GM23338 (cell line): ENCODE results near the gene ST8SIA4. TPM values are rescaled to one million over a fixed set of nuclear protein-coding genes. Genes with fewer than 3 reads are reported as not detected.

Experiments
- ATAC-seq: fragments of 200-7000 bp; cut with Tn5 transposase; 3 replicates; pipeline ENCODE4 v1.9.1; 2020
- DNase-seq: peaks from one replicate; pipeline ENCODE4 v3.0.0-alpha.2; 2015; ENCODE audit warnings: low spot score
- H2AFZ ChIP-seq: fragments of 200-600 bp; sonication (generic); 2 replicates; pipeline ENCODE4 v1.8.0; 2016; ENCODE audit warnings: antibody characterized with exemption, mild to moderate bottlenecking, moderate library complexity
- H3F3A ChIP-seq: fragments of 200-600 bp; sonication (generic); replicated peaks from 2 replicates; pipeline ENCODE4 v1.8.0; 2017; ENCODE audit warnings: antibody characterized with exemption, mixed run types, low read depth
- H3K27ac ChIP-seq: fragments of 200-600 bp; sonication (generic); 2 replicates; pipeline ENCODE4 v1.6.1; 2016; ENCODE audit warnings: low read depth
- H3K27me3 ChIP-seq: fragments of 200-600 bp; sonication (generic); 2 replicates; pipeline ENCODE4 v1.8.0; 2016; ENCODE audit warnings: mild to moderate bottlenecking, mixed run types, moderate library complexity; ENCODE audit not compliant: insufficient read depth
- H3K36me3 ChIP-seq: fragments of 200-600 bp; sonication (generic); 2 replicates; pipeline ENCODE4 v1.8.0; 2016; ENCODE audit warnings: mild to moderate bottlenecking; ENCODE audit not compliant: insufficient read depth
- H3K4me1 ChIP-seq: fragments of 200-600 bp; sonication (generic); 2 replicates; pipeline ENCODE4 v1.8.0; 2016; ENCODE audit warnings: mild to moderate bottlenecking, moderate library complexity; ENCODE audit not compliant: insufficient read depth
- H3K4me2 ChIP-seq: fragments of 200-600 bp; sonication (generic); 2 replicates; pipeline ENCODE4 v1.7.1; 2017; ENCODE audit warnings: mixed run types
- H3K4me3 ChIP-seq: fragments of 200-600 bp; sonication (generic); 2 replicates; pipeline ENCODE4 v1.6.1; 2016; ENCODE audit warnings: mixed run types
- H3K79me2 ChIP-seq: fragments of 200-600 bp; sonication (generic); replicated peaks from 2 replicates; pipeline ENCODE4 v1.8.0; 2017; ENCODE audit warnings: mild to moderate bottlenecking; ENCODE audit not compliant: insufficient read depth
- H3K9me2 ChIP-seq: fragments of 200-600 bp; sonication (generic); 2 replicates; pipeline ENCODE4 v1.8.0; 2017; ENCODE audit not compliant: insufficient read depth
- H4K20me1 ChIP-seq: fragments of 200-600 bp; sonication (generic); replicated peaks from 2 replicates; pipeline ENCODE4 v1.8.0; 2017; ENCODE audit warnings: mild to moderate bottlenecking; ENCODE audit not compliant: insufficient read depth
- H3K27ac Mint-ChIP-seq: 2 replicates; pipeline ENCODE4 v1.8.0; 2020; ENCODE audit warnings: inconsistent platforms, mild to moderate bottlenecking, moderate library complexity, mixed read lengths
- H3K27me3 Mint-ChIP-seq: 3 replicates; pipeline ENCODE4 v1.8.0; 2022; ENCODE audit warnings: low read depth, mild to moderate bottlenecking, moderate library complexity, mixed read lengths, inconsistent platforms; ENCODE audit not compliant: insufficient read depth, poor library complexity
- H3K36me3 Mint-ChIP-seq: 3 replicates; pipeline ENCODE4 v1.8.0; 2021; ENCODE audit warnings: low read depth, mild to moderate bottlenecking, inconsistent platforms, moderate library complexity, mixed read lengths
- H3K4me1 Mint-ChIP-seq: 3 replicates; pipeline ENCODE4 v1.8.0; 2020; ENCODE audit warnings: mild to moderate bottlenecking, inconsistent platforms, mixed read lengths
- H3K4me3 Mint-ChIP-seq: 3 replicates; pipeline ENCODE4 v1.8.0; 2021; ENCODE audit warnings: moderate library complexity, mild to moderate bottlenecking, inconsistent platforms, mixed read lengths
- H3K9me3 Mint-ChIP-seq: 3 replicates; pipeline ENCODE4 v1.8.0; 2020; ENCODE audit warnings: moderate library complexity, mild to moderate bottlenecking, inconsistent platforms, mixed read lengths
- CREB1 ChIP-seq: fragments of 250-450 bp; sonication (Bioruptor Pico); IDR thresholded peaks from 2 replicates; pipeline ENCODE4 v1.5.0; 2020; ENCODE audit warnings: low read depth, mild to moderate bottlenecking, moderate library complexity
- CTCF ChIP-seq, 2 experiments: fragments of 200-600 bp in 1 of 2; sonication (generic) in 1 of 2; conservative IDR thresholded peaks; 2 replicates each; pipeline versions ENCODE4 v1.5.1 to v1.6.1; 2016 to 2017; ENCODE audit warnings: antibody characterized with exemption in 2 of 2, low read depth in 2 of 2, mild to moderate bottlenecking in 2 of 2, moderate library complexity in 1 of 2
- EZH2 ChIP-seq: fragments of 200-600 bp; sonication (generic); IDR thresholded peaks from one replicate; pipeline ENCODE4 v1.8.0; 2017; ENCODE audit warnings: antibody characterized with exemption, mild to moderate bottlenecking, low read depth; ENCODE audit not compliant: unreplicated experiment
- EZH2phosphoT487 ChIP-seq: fragments of 200-600 bp; sonication (generic); IDR thresholded peaks from one replicate; pipeline ENCODE4 v1.8.1; 2018; ENCODE audit warnings: antibody characterized with exemption; ENCODE audit not compliant: unreplicated experiment
- JUNB ChIP-seq: IDR thresholded peaks from one replicate; pipeline ENCODE4 v1.6.1; 2016; ENCODE audit warnings: antibody characterized with exemption; ENCODE audit not compliant: unreplicated experiment
- NANOG ChIP-seq: IDR thresholded peaks from 2 replicates; pipeline ENCODE4 v1.6.1; 2016; ENCODE audit warnings: antibody characterized with exemption, borderline replicate concordance
- REST ChIP-seq: IDR thresholded peaks from one replicate; pipeline ENCODE4 v1.6.1; 2018; ENCODE audit warnings: antibody characterized with exemption; ENCODE audit not compliant: unreplicated experiment
- STAT1 ChIP-seq: IDR thresholded peaks from one replicate; pipeline ENCODE4 v1.6.1; 2016; ENCODE audit warnings: antibody characterized with exemption; ENCODE audit not compliant: unreplicated experiment
- ZNF462 ChIP-seq: fragments of 250-450 bp; sonication (Bioruptor Pico); IDR thresholded peaks from 2 replicates; pipeline ENCODE4 v1.5.0; 2020; ENCODE audit warnings: mild to moderate bottlenecking, moderate library complexity
- polyA plus RNA-seq: library from polyadenylated mRNA; unstranded; fragments of >200 nt; fragmentation: Nextera tagmentation; extraction: Ambion mirVana; gene quantifications from 2 replicates; pipeline ENCODE4 v1.2.1, GENCODE V29; 2016
- total RNA-seq: library from RNA; depleted of rRNA; stranded (reverse); fragments of >200 nt; shearing (Covaris generic); gene quantifications from 2 replicates; pipeline ENCODE4 v1.2.3, GENCODE V29; 2014

ST8SIA4 gene
- total and polyA plus RNA-seq, 2 experiments from 2014 or later: 0.11 to 0.28 TPM

- no peaks in the 10 kb centered on the region for H3K79me2 ChIP-seq
- Mint-ChIP-seq H3K36me3 (no peaks in the 10 kb centered on the region), H3K9me3 (no peaks in the 10 kb centered on the region), H3K4me3 (peak overlapping the region; percentile 18; the same call in 1 of the 3 replicates), H3K27me3 (no peaks in the 10 kb centered on the region), H3K4me1 (peaks cover 29% of the 10 kb centered on the region), H3K27ac (peak overlapping the region; percentile 57)
- TF ChIP-seq REST: no peak
- no peak for TF ChIP-seq EZH2
- TF ChIP-seq JUNB: no peak
- H3K4me2 ChIP-seq: peak overlapping the region; percentile 40; the same call in 1 of the 2 replicates
- ATAC-seq (no peak; the same call in 2 of the 3 replicates), DNase-seq (no peak)
- no peaks in the 10 kb centered on the region for H3F3A ChIP-seq
- no peak overlapping the region for H3K4me3 ChIP-seq
- H3K27me3 ChIP-seq: no peaks in the 10 kb centered on the region
- H3K4me1 ChIP-seq: peaks cover 17% of the 10 kb centered on the region
- H3K9me2 ChIP-seq: no peaks in the 10 kb centered on the region
- H3K27ac ChIP-seq: no peak overlapping the region
- no peaks in the 10 kb centered on the region for H4K20me1 ChIP-seq
- H3K36me3 ChIP-seq: no peaks in the 10 kb centered on the region
- H2AFZ ChIP-seq: no peak overlapping the region
Observed at GRCh38 chr5:100841358-100842076, 61.6 kb downstream of the ST8SIA4 start.

- H3K27ac ChIP-seq: no peak overlapping the region
- H3K27me3 ChIP-seq: no peaks in the 10 kb centered on the region
- no peaks in the 10 kb centered on the region for H3F3A ChIP-seq
- H4K20me1 ChIP-seq: no peaks in the 10 kb centered on the region
- H3K4me1 ChIP-seq: peaks cover 17% of the 10 kb centered on the region
- Mint-ChIP-seq H3K9me3 (no peaks in the 10 kb centered on the region), H3K27ac (peak overlapping the region; percentile 27; the same call in 1 of the 2 replicates), H3K4me1 (peaks cover 29% of the 10 kb centered on the region), H3K4me3 (peak overlapping the region; percentile 11), H3K27me3 (no peaks in the 10 kb centered on the region), H3K36me3 (no peaks in the 10 kb centered on the region)
- no peaks in the 10 kb centered on the region for H3K9me2 ChIP-seq
- H2AFZ ChIP-seq: no peak overlapping the region
- H3K36me3 ChIP-seq: no peaks in the 10 kb centered on the region
- H3K79me2 ChIP-seq: no peaks in the 10 kb centered on the region
- DNase-seq (no peak), ATAC-seq (peak; percentile 56)
- peak overlapping the region; percentile 40; the same call in 1 of the 2 replicates for H3K4me2 ChIP-seq
- no peak overlapping the region for H3K4me3 ChIP-seq
- TF ChIP-seq CREB1 (CRISPR knock-in tag) (no peak), EZH2 (no peak), ZNF462 (CRISPR knock-in tag) (no peak), JUNB (no peak), STAT1 (no peak), EZH2phosphoT487 (no peak), CTCF (conservative IDR thresholded peaks at IDR 0.05; ENCODE audit: low read depth in 2 of 2) (no peak), NANOG (peak; percentile 72)
Observed at GRCh38 chr5:100840789-100841188, 62.3 kb downstream of the ST8SIA4 start.
